D721Med (cell line): Measurements from ENCODE around the gene PSME1.
A peak's percentile ranks its signal among the peaks of the same experiment; 100 is the strongest.

Experiments
- DNase-seq: peaks from one replicate; pipeline ENCODE4 v3.0.0; 2011; ENCODE audit warnings: low spot score; ENCODE audit not compliant: insufficient read length
- FAIRE-seq: peaks from 2 replicates; lab custom pipeline; 2011; peaks lifted over from hg19 to GRCh38; lab: Jason Lieb, UNC
- TF ChIP-seq, protein P1 (sequence below): IDR thresholded peaks from 2 replicates; pipeline ENCODE4 v1.5.1; 2012; ENCODE audit warnings: mild to moderate bottlenecking, control low read depth; ENCODE audit not compliant: insufficient read depth; ENCODE audit errors: missing control alignments

PSME1 gene

DNA sequence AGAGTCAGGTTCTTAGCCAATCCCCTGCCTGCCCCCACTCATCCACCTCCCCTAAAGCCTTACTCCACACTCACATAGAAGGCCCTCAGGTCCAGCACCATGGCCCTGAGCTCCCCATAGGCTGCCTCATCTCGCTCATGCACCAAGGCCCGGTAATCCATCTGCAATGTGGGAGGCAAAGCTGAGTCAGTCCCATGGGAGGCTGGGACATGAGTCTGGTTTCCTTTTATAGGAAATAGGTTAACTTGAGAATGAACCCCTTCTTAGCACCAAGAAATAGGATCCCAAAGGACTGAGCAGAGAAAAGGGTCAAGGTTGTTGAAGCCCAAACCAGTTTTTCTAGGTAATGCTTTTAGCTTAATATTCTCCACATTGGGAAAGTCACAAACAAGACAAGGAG, 7.5 kb downstream of the PSME1 start:
- FAIRE-seq (no peak), DNase-seq (no peak)
- TF ChIP-seq, protein P1, sequence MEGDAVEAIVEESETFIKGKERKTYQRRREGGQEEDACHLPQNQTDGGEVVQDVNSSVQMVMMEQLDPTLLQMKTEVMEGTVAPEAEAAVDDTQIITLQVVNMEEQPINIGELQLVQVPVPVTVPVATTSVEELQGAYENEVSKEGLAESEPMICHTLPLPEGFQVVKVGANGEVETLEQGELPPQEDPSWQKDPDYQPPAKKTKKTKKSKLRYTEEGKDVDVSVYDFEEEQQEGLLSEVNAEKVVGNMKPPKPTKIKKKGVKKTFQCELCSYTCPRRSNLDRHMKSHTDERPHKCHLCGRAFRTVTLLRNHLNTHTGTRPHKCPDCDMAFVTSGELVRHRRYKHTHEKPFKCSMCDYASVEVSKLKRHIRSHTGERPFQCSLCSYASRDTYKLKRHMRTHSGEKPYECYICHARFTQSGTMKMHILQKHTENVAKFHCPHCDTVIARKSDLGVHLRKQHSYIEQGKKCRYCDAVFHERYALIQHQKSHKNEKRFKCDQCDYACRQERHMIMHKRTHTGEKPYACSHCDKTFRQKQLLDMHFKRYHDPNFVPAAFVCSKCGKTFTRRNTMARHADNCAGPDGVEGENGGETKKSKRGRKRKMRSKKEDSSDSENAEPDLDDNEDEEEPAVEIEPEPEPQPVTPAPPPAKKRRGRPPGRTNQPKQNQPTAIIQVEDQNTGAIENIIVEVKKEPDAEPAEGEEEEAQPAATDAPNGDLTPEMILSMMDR, result no peak

DNA sequence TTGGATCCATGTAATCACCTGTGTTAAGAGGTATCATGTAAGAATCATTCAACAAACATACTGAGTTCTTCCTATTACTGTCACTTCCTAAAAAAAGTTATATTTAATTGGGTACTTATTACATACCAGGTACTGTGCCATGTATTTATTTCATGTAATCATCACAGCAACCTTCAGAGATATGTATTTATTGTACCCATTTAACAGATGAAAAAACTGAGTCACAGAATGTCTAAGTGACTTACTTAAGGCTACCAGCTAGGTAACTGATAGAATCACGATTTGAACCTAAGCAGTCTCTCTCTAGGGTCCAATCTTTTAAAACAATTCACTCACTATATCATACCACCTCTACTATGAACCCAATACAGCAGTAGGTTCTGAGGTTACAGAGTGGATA, 8.5 kb downstream of the PSME1 start:
- FAIRE-seq (no peak), DNase-seq (no peak)
- TF ChIP-seq, protein P1, result no peak

DNA sequence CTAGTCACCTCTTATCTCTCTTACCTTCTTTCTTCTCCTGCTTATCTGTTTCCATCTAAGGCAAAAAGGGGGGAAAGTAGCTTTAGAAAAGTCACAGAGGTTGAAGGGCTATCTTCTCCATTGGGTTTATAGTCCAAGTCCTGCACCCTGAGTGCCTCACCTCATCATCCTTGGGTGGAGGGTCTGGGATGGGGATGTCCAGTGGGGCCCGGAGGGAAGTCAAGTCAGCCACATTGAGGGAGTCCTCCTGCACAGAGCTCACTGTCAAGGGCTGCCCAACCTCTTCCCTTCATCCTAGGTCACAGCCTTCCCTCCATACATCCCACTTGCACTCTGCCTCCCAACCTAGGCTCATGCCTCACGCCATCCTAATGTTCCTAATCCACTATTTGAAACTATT, 9.2 kb downstream of the PSME1 start:
- FAIRE-seq (no peak), DNase-seq (no peak)
- TF ChIP-seq, protein P1, result no peak

DNA sequence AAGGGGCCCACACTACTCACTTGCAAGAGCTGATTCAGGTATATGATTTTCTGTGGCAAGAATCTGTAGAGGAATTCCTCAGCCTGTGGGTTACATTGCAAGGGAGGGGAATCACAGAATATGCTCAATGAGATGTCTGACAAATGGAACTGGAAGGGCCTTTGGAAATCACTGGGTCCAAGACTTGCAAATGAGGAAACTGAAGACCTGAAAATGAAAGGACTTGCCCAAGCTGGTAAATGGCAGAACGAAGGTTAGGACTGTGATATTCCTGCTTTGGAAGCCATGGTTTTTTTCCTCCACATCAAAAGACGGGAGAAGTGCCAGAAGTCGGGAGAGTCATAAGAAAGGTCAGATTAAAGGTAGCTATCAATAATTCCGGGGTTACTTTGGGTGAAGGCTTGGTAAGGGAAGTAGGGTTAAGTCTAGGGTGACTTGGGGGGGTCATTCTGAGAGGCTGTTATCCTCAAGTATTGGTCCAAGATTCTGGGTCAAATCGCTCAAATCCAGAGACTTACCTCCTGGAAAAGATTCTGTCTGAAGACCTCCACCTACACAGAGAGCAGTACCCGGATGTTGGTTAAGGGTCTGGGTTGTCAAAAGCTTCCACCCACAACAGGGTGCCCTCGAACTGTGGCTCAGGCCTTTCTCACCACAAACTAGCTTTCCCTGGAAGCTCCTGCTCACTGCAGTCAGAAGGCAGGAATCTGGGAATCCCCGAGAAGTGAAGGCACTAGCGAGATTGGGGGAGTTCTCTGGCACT, 9.9 kb downstream of the PSME1 start:
- TF ChIP-seq, protein P1, result no peak
- DNase-seq (no peak), FAIRE-seq (no peak)

DNA sequence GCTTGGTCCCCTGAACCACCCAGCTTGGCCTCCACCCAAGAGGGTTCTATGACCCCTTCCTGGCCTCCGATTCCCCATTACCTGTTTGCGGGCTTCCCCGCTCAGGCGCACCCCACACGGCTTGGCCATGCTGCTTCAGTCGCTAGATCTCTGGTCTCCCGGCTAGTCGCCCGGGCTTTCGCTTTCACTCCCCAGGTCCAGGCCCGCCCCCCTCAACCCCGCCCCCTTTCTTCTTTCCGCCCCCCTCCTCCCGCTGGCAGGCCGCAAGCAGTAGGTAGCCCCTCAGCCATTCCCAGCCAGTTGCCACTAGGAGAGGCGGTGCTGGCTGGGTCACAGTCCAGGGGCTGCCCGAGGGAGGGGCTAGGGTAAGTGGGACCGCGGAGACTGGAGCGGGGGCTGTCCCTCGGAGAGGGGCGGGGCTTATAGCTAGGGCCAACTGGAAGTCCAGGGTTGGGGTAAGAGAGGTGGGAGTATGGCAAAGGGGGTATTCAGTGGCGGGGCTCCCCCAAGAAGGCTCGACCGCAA, 10.5 kb downstream of the PSME1 start, which contains the start of gene PSME2:
Gene PSME2, minus strand, starts transcription at position 158 of the 525 bp plus-strand sequence. Its CDS starts 29 bp downstream, at position 129.
- FAIRE-seq (no peak), DNase-seq (peak; percentile 80)
- TF ChIP-seq, protein P1, result no peak

DNA sequence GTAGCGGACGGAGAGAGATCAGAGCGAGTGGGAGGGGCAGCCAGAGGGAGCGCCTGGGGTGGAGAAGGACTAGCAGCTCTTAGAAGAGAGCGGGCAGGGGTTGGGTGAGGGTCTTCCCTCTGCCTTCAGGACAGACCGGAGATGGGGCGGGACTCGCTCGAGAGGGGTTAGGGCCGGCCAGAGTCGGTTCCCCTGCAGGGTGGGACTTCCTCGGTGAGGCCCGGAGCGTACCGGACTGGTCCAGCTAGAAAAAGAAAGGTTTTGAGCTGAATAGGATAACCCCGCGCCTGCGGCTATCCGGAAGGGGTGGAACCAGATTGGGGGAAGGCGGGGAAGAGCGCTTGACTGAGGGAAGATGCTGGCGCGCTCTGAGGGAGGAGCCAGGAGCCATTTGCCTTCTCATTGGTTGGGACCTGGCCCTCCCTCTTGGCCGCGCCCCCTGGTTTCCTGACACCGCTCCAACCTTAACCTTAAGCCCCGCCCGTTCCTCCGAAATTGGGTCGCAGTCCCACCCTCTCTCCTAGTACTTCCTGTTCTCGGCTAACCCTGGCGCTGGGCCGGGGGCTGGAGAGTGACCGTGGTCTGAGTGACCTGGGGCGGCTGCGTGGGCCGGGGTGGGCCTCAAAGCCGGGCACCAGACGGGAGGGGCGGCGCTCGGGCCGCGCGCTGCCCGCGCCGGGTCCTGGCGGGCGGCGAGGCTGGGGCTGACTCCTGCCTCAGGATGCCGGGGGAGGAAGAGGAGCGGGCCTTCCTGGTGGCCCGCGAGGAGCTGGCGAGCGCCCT, 11.2 kb downstream of the PSME1 start, which contains the start of gene RNF31:
Gene RNF31, plus strand, starts transcription at position 521 of the 783 bp plus-strand sequence. Its CDS starts 201 bp downstream, at position 722.
- TF ChIP-seq, protein P1, result no peak
- FAIRE-seq, result no peak
- DNase-seq, result peak; percentile 82
